ENCODE data around the gene SLC16A11. TPM values are rescaled to one million over a fixed set of nuclear protein-coding genes. Genes with fewer than 3 reads are reported as not detected.

SLC16A11 gene
- total RNA-seq, 1 donor, result 0.27 TPM

DNA sequence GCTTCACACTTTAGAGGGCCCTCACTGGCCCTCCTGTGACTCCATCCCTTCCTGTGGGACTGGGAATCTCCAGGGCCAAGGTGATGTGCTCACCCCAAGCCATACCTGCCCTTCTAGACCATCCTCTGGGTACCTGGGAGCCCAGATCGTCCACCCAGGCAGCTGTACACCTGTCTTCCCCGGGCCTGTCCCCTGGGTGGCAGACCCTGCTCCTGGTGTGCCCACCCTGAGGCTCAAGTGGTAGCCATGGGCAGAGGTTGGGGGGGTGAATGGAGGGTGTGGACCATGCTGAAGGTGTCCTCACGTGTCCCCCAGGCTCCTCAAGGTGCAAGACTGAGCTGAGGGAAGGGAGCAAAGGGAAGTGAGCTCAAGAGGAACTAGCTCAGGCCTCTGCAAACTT, 26.8 kb upstream of the SLC16A11 start:
- H3K4me3 ChIP-seq (ENCODE audit: low read depth, low read length), result no peak overlapping the region
- TF ChIP-seq, protein P1, sequence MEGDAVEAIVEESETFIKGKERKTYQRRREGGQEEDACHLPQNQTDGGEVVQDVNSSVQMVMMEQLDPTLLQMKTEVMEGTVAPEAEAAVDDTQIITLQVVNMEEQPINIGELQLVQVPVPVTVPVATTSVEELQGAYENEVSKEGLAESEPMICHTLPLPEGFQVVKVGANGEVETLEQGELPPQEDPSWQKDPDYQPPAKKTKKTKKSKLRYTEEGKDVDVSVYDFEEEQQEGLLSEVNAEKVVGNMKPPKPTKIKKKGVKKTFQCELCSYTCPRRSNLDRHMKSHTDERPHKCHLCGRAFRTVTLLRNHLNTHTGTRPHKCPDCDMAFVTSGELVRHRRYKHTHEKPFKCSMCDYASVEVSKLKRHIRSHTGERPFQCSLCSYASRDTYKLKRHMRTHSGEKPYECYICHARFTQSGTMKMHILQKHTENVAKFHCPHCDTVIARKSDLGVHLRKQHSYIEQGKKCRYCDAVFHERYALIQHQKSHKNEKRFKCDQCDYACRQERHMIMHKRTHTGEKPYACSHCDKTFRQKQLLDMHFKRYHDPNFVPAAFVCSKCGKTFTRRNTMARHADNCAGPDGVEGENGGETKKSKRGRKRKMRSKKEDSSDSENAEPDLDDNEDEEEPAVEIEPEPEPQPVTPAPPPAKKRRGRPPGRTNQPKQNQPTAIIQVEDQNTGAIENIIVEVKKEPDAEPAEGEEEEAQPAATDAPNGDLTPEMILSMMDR (IDR thresholded peaks at IDR 0.05; ENCODE audit: insufficient read depth, low read length), result no peak
- no peak for DNase-seq (ENCODE audit: low read depth)

- TF ChIP-seq, protein P1 (IDR thresholded peaks at IDR 0.05; ENCODE audit: insufficient read depth, low read length), result no peak
- no peak for DNase-seq (ENCODE audit: low read depth)
- no peak overlapping the region for H3K4me3 ChIP-seq (ENCODE audit: low read depth, low read length)
Measured at GRCh38 chr17:7068268-7068667, 24.4 kb upstream of the SLC16A11 start.

DNA sequence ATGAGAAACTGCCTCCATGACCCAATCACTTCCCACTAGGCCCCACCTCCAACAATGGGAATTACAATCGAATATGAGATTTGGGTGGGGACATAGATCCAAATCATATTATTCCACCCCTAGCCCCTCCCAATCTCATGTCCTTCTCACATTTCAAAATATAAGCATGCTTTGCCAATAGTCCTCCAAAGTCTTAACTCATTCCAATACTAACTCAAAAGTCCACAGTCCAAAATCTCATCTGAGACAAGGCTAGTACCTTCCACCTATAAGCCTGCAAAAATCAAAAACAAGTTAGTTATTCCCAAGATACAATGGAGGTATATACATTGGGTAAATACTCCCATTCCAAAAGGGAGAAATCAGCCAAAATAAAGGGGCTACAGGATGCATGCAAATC, 23.3 kb upstream of the SLC16A11 start:
- no peak overlapping the region for H3K4me3 ChIP-seq (ENCODE audit: low read depth, low read length)
- no peak for DNase-seq (ENCODE audit: low read depth)
- TF ChIP-seq, protein P1 (IDR thresholded peaks at IDR 0.05; ENCODE audit: insufficient read depth, low read length), result no peak

DNA sequence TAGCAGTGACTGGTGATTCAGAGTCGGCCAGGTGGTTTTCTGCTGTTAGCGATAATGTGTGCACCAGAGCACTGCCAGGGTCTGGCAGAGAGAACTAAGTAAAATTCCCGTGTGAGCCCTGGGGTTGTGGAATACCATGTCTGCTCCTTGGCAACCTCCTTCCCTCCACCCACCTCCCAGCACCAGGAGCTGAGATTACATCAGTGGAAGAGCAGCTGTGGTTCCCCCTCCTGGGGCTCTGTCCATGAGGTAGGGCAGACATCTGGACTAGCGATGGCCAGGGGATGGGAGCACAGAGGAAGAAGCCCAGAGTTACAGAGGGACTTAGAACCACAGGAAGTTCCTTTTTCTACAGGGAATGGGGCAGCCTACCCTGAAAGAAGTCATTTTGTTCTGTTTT, 20.4 kb upstream of the SLC16A11 start:
- peak; percentile 41 for DNase-seq (ENCODE audit: low read depth)
- no peak overlapping the region for H3K4me3 ChIP-seq (ENCODE audit: low read depth, low read length)
- TF ChIP-seq, protein P1 (IDR thresholded peaks at IDR 0.05; ENCODE audit: insufficient read depth, low read length), result no peak

DNA sequence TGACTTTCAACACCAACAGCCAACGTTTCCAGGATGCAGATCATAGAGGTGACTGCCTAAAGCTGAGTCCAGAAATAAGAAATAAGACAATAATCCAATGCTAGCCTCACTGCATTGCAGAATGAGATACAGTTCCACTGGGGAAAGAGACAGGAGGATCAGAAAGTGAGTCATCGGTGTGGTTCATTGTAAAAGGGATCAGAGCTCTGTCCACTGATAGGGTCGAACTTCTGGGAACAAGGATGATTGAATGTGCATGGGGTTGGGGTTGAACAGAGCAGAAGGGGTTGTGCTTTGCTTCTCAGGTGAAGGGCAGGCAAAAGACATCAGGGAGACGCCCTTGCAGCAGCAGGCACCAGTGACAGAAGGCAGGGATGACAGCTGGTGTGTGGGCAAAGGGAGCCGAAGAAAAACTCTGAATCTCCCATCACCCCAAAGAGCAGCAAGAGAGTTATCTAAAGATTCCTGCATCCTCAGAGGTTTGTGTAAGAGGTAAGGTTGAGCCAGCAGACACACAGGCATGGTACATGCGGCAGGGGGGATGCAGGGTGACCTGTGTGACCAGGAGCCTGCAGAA, 19.7 kb upstream of the SLC16A11 start:
- H3K4me3 ChIP-seq (ENCODE audit: low read depth, low read length), result no peak overlapping the region
- DNase-seq (ENCODE audit: low read depth), result peak; percentile 28
- TF ChIP-seq, protein P1 (IDR thresholded peaks at IDR 0.05; ENCODE audit: insufficient read depth, low read length), result no peak

DNA sequence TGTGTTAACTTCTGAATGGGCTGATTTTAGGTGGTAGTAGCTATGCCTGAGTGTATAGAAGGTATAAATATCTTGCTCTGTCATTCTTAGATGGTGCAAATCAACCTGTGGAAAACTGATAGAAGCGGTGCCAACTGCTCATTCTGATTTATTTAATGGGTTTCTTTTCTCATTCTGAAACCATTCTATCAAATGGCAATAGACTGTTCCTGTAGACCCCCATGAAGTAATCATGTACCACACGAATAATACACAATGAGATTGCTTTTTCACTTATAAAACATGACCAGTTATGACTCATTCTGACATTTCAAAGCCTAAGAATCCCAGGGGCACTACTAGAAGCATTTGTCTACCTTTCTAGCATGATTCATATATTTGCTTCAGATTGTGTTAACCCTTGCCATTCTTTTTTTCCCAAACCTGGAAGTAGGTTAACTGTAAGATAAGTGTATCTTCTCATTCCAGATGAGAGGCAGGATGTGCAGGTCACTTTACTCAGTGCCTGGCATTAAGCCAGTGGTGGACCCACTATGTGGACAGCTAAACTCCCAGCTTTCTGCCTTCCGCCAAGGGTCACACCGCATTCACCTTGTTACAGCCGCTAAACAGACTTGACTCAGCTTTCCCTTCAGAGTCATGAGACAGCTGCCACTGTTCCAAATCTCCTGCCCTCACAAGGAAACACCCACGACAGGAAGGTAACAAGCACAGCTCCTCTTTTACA, 16.4 kb upstream of the SLC16A11 start:
- H3K4me3 ChIP-seq (ENCODE audit: low read depth, low read length), result no peak overlapping the region
- peak; percentile 76 for DNase-seq (ENCODE audit: low read depth)
- TF ChIP-seq, protein P1 (IDR thresholded peaks at IDR 0.05; ENCODE audit: insufficient read depth, low read length), result no peak

All from fibroblast of the aortic adventitia (primary cell).